HG03575 (cell line): ENCODE measurements around the gene VMAC.

ENCODE experiments used
- ATAC-seq: cut with Tn5 transposase; IDR thresholded peaks from one replicate; pipeline ENCODE4 v1.9.1; 2021; ENCODE audit not compliant: unreplicated experiment, insufficient number of reproducible peaks, low FRiP score; ENCODE audit errors: extremely low read depth

The VMAC gene

DNA sequence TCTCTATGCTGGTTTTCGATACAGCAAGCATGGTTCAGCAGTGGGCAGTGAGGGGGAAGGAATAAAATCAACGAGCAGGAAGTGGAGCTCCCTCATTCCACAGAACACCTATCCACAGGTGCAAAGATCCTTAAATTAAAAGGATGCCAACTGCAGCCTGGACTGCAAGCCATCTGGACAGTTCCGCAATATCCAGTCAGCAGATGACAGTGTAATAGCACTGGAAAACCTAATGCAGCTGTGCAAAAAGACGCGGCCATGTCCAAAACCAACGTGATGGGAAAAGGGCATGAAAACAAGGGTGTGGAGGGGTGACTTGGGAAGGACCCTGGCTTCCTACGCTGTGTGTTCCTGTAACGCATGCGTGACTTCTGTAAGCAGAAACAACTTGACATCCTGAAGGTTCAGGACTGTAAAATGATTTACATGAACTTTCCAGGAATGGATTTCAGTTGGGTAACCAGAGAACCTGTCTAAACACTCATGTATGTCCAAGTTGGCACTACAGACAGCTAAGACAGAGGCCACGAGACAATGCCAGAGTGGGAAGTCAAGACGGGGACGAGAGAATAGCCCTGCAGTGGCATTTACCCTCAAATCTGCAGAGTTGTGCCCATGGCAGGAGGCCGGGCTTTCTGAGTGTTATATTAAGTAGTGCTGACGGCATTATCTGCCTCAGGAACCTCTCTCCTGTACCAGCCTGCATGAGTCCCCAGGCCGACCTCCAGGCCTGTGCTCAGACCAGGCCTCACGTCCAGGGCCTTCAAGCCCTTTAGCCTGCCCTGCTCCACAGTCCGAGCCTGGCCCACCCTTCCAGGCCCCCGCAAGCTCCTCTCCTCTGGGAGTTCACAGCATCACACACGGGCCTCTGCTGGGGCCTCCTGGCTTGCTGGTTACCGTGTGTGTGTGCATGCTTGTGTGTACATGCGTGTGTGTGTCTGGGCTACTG lies 35.9 kb downstream of the VMAC start:
- ATAC-seq = no peak

DNA sequence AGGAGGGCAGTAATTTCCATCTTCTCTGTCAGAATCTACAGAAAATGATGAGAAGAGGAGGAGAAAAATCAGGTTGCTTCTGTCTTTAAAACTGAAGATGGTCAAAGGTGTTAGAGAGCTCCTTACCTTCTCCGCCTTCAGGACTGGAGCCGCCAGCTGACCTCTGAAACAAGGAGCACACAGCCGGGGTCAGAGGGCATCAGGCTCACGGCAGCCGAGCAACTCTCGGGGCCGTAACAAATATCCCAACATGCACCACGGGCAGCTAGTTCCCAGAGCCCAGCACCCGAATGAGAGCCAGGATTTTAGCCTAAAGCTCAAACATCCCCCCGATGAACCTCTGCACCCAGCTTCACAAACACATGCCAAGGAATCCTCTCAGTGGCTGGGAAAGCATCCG lies 37.0 kb downstream of the VMAC start:
- no peak for ATAC-seq

- ATAC-seq = no peak
Measured at GRCh38 chr19:5943045-5943444, 38.4 kb downstream of the VMAC start.

- ATAC-seq = no peak
Measured at GRCh38 chr19:5943623-5944022, 39.0 kb downstream of the VMAC start.

DNA sequence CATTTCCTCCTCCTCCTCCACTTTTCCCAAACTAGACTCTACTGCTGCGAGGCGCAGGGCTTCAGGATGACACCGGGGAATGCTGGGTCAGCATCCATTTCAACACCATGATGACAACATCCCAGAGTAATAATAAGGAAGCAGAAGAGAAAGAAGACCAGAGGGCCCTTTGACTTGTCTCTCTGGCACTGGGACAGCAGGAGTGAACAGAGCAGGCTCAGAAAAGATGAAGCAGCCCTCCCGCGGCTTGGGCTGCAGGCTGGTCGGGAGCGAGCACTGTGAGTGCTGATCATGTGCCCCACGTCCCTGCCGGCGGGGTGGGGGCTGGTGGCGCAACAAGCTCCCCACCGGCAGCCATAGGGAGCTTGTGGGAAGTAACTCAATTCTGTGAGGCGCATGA lies 42.8 kb downstream of the VMAC start:
- ATAC-seq = no peak

DNA sequence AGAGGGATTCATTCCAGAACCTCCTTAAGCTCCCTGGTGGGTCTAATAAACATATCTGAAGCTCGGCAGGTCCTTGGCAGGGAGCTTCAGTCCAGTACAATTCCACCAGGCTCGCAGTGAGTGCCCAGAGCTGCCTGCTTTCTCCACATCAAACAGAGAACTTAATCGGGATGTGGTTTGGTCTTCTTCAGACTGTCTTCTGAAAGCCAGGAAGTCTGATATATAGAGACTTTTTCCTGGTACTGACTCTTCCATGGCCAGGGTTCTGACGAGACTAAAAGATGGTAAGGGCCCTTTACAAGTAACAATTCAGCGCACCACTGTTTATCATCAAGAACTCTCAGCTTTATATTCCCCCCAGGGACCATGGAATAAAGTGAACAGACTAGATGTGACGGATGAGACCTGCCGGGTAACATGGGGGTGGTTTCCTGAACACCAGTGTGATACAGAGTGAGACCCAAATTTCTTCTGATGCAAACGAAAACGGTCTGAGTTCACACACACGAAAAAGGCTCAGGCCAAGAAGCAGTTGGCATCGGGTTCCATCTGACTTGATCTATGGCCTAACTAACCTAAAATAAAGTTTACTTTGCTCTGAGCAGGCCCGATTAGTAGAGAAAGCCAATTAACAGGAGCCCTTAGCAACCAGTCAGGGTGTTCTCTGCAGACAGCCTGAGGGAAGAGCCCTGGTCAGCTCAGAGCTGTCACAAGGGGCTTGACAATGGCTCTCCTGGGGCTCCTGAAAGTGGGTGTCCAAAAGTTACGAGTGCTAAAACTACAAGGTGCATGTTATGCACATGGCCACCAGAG lies 44.3 kb downstream of the VMAC start:
- ATAC-seq = no peak

DNA sequence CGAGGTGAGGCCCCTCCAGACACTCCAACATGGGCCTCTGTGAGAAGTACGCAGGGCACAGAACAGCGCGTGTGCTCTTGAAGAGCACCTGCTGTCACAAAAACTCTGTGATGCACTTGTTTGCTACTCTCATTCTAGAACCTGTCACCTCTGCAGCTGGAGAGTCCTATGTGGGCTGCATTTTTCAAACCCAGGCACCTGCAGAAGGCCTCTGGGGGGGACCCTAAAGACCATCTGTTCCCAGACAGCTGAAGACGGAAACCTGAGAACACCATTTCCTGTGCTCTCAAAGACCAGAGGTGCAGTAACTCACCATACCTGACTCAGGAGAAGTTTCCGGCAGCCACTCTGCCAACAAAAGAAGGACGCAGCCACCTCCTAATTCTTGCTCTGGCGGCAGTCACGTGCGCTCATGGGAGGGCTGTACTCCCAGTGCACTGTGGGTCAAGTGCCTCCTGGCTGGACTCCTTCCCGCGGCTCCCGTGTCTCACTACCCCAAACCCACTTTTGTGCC lies 45.2 kb downstream of the VMAC start:
- no peak for ATAC-seq

DNA sequence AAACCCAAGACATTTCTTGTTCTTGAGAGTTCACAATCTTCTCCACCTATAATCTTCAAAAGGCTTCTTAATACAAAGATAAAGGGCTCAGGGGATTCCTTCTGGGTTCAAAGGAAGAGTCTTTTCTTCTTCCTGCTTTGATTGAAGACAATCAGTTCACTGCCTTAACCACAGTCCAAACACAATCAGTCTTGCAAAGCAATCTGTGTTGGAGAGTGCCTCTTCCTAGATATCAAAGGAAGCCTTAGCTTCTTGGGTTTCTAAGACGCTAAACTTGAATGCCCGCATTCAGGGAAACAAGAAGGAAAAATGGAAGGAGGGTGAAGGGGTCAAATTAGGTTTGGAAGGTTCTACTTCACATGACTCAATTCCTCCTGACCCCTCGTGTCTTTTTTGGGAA lies 46.1 kb downstream of the VMAC start:
- no peak for ATAC-seq

DNA sequence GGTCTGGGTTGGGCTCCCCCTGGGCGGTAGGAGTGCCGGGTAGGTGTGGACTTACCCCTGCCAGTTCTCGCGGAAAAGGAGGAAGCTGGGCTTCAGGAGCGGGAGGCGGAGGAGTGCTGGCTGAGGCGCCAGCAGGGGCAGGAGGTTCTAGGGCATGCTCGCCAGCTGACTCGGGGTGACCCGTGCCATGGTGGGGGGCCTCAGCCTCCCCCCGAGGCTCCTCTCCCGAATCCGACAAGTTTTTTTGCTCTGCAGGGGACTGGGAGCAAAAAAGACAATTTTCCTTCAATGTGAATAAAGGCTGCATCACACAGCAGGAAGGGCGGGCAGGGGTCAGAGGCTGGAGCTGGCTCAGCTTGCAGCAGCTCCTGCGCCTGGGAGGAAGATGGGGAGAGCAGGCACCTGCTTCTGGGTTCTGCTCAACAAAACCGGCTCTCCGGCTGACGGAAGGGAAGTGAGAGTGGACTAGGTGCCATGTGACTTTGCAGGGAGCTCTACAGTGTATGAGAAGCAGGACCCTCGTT lies 46.7 kb downstream of the VMAC start:
- no peak for ATAC-seq

GRCh38 chr19:5952193-5953029 lies 47.7 kb downstream of the VMAC start:
- ATAC-seq = no peak

- ATAC-seq = no peak
Measured at GRCh38 chr19:5953030-5953589, 48.4 kb downstream of the VMAC start.

GRCh38 chr19:5953680-5954213 lies 49.1 kb downstream of the VMAC start:
- no peak for ATAC-seq

- no peak for ATAC-seq
Measured at GRCh38 chr19:5954293-5954692, 49.6 kb downstream of the VMAC start.

- no peak for ATAC-seq
Measured at GRCh38 chr19:5955636-5955935, 50.9 kb downstream of the VMAC start.

DNA sequence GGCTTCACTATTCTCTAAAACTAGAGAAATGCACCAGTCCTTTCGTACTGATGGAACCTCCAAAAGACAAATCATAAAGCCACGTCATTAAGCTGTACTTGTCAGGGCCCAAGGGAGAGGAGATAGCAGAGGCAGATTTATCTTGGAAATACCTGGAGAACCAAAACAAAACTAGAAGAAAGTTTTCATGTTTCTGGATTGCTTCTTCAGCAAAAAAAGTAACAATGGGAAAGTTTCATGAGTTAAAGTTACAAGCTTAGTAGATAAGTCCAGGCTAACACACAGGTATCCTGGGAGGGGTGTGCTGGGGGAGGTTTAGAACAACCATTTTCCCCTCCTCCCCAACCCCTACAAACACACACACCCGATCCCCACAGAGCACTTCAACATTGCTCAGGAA lies 51.7 kb downstream of the VMAC start:
- no peak for ATAC-seq

DNA sequence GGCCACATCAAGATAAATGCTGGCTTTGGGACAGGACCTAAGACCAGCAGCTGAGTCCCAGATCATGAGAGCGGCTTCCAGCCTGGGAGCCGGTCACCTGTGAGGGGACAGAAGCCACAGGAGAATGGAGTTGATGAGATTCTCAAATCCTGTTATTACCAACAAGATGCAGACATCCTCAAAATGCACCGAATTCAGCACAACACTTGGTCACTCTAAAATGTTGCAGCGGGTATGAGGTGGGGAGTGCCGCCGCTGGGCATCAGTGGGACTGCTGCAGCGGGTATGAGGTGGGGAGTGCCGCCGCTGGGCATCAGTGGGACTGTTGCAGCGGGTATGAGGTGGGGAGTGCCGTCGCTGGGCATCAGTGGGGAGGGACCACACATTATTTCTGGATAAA lies 52.1 kb downstream of the VMAC start:
- ATAC-seq = no peak

DNA sequence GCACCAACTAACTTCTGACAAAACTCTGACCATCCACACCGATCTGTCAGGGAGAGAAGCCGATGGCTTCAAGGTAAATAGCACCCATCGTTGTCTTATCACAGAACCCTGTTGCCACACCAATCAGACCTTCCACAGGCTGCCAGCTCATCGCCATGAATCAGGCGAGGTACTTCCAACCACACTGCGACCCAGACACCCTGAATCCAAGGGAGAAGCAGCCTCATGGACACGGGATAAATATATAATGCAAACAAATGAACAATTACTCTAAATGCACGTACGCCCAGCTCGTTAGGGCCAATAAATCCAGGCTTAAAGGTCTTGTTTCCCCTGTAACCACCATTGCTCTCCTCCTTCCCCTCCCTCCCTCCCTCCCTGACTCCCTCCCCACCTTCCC lies 52.5 kb downstream of the VMAC start:
- no peak for ATAC-seq

DNA sequence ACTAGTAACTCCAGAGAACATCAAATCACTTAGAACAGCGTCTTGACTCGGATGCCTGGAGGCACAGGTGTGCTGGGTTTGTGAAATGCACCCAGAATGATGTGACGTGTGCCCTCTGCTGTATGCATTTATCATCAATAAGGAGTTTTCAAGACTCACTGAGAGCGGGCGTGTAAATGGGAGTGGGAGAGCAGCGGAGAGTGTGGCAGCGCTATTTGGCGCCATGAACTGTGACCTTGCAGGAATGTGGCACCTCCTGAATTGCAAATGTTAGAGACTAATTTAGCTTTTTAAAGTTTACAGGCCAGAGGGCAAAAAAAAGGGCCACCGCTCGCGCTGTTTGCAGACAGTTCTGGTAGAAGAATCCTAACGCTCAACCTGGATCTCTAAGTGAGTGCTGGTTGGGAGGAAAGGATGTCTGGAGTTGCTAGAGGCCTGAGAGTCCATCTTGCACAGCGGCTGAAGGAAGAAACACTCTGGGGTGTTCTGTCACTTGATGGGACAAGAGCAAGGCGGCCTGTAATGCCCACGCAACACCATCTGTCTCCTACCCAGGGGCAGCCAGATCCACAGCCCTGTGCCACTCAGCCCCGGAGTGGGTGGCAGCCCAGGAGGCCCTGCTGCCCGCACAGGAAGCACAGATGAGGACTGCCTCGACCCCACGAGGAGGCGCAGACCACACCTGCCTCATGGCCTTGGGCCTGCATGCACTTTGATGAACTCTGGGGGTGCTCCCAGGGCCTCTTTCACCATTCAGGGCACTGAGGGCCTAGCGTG lies 53.6 kb downstream of the VMAC start:
- ATAC-seq = no peak
